AG09319 (cell line): ENCODE results near the gene STRADA.

ENCODE experiments used
- DNase-seq: peaks from one replicate; pipeline ENCODE4 v3.0.0-alpha.2; 2010; ENCODE audit warnings: low read depth; ENCODE audit errors: extremely low read depth
- CTCF ChIP-seq: IDR thresholded peaks from 2 replicates; pipeline ENCODE4 v1.5.1; 2011; ENCODE audit warnings: low read depth, mild to moderate bottlenecking, inconsistent platforms, low read length, moderate library complexity

The STRADA gene

GRCh38 chr17:63700528-63701455 lies 40.8 kb downstream of the STRADA start:
- no peak for TF ChIP-seq CTCF

GRCh38 chr17:63699638-63700527 lies 41.7 kb downstream of the STRADA start, which contains the start of gene LIMD2:
Gene LIMD2 (minus strand): TSS chr17:63700125. CDS start chr17:63699298, 827 bp downstream.
- no peak for TF ChIP-seq CTCF
- DNase-seq: no peak

More at GRCh38 chr17:63700528-63701455, 40.8 kb downstream of the STRADA start:
- no peak for DNase-seq

- no peak for DNase-seq
- TF ChIP-seq CTCF: no peak
Measured at GRCh38 chr17:63698886-63699637, 42.5 kb downstream of the STRADA start.

GRCh38 chr17:63698381-63698885 lies 43.2 kb downstream of the STRADA start:
- DNase-seq: no peak
- no peak for TF ChIP-seq CTCF

- TF ChIP-seq CTCF: peak; percentile 35
- no peak for DNase-seq
Measured at GRCh38 chr17:63697341-63698286, 44.0 kb downstream of the STRADA start.
